ENCODE measurements around the gene GSTT2B. TPM values are rescaled to one million over a fixed set of nuclear protein-coding genes. Genes with fewer than 3 reads are reported as not detected.
"Not testable (repeated sequence)": the region's sequence is repeated elsewhere in the genome, so short reads cannot be mapped to it uniquely, and the experiment has no call there.

Gene GSTT2B
- total and polyA plus RNA-seq, 2 of the 8 experiments (the other 6 are each of a cell fraction or from before 2014, with no cell fraction given): 6.3 to 13.3 TPM

GRCh38 chr22:23947391-23947790, 13.6 kb downstream of the GSTT2B start:
- H3K27ac ChIP-seq (ENCODE audit: low read depth, low read length); H3K9me3 ChIP-seq (ENCODE audit: insufficient read depth in 2 of 2, low read depth in 1 of 2, low read length in 1 of 2); DNase-seq (ENCODE audit: low read depth in 1 of 2, low spot score in 2 of 2); H3K23ac ChIP-seq (ENCODE audit: insufficient read length); H2AFZ ChIP-seq (ENCODE audit: low read length); H4K91ac ChIP-seq (replicated peaks; ENCODE audit: insufficient read length, low read length); H3K36me3 ChIP-seq (ENCODE audit: control insufficient read depth in 2 of 4, insufficient read depth in 4 of 4, low read length in 3 of 4); H4K8ac ChIP-seq (ENCODE audit: extremely low read depth, insufficient read depth, low read length); H3K79me1 ChIP-seq (ENCODE audit: low read depth, low read length); H2BK20ac ChIP-seq (ENCODE audit: low read length); H3K4me2 ChIP-seq (ENCODE audit: insufficient read depth in 1 of 2, low read depth in 2 of 2, low read length in 2 of 2); H3K4me3 ChIP-seq (ENCODE audit: extremely low read depth in 1 of 4, insufficient read depth in 2 of 4, low read depth in 3 of 4, low read length in 4 of 4); H3K27me3 ChIP-seq (replicated peaks in 1 of 4; ENCODE audit: control insufficient read depth in 3 of 4, extremely low read depth in 1 of 4, insufficient read depth in 3 of 4, low read length in 3 of 4); H3K9ac ChIP-seq (replicated peaks in 1 of 4; ENCODE audit: extremely low read depth in 1 of 4, low read depth in 3 of 4, low read length in 3 of 4); H2BK12ac ChIP-seq (ENCODE audit: low read depth, low read length); H3K4me1 ChIP-seq (replicated peaks in 1 of 4; ENCODE audit: control insufficient read depth in 3 of 4, insufficient read depth in 4 of 4, low read length in 3 of 4); H4K20me1 ChIP-seq (replicated peaks in 1 of 2; ENCODE audit: control insufficient read depth in 1 of 2, insufficient read depth in 2 of 2, low read length in 2 of 2); H2AK5ac ChIP-seq (ENCODE audit: low read depth, low read length); H3K4ac ChIP-seq (replicated peaks; ENCODE audit: insufficient read length, low read depth, low read length); H3K79me2 ChIP-seq (ENCODE audit: control insufficient read depth in 1 of 2, insufficient read depth in 2 of 2, low read length in 2 of 2); H2BK120ac ChIP-seq (replicated peaks; ENCODE audit: low read depth, low read length); H3K18ac ChIP-seq (ENCODE audit: extremely low read depth, low read length); H2BK5ac ChIP-seq (ENCODE audit: low read depth, low read length); H3K23me2 ChIP-seq (ENCODE audit: low read depth, low read length); H4K5ac ChIP-seq (ENCODE audit: insufficient read length, low read depth, low read length); H2BK15ac ChIP-seq (ENCODE audit: low read length); H3K56ac ChIP-seq (replicated peaks; ENCODE audit: insufficient read length, low read depth, low read length); H3K14ac ChIP-seq (ENCODE audit: insufficient read length); FAIRE-seq; POLR2A ChIA-PET (ENCODE audit: partially characterized antibody): not testable (repeated sequence)
- CTCF ChIA-PET (ENCODE audit: partially characterized antibody): interaction anchor here (1.1 kb wide), 1 partner anchor 18 kb away, joined by 3 read pairs; no protein-coding TSS in a partner anchor
- WGBS, 2 experiments (ENCODE audit: extremely low coverage in 1 of 2, insufficient coverage in 1 of 2, insufficient read length in 1 of 2, insufficient replicate concordance in 2 of 2, low coverage in 1 of 2, low lambda C conversion rate in 2 of 2, missing lambda C conversion rate in 1 of 2): 54% methylated on average over 1 of the region's 3 CpGs; no CpG with 5 or more reads in 1 of the 2 experiments

GRCh38 chr22:23940166-23940565, 20.8 kb downstream of the GSTT2B start:
- H3K4me1 ChIP-seq (replicated peaks in 1 of 4; ENCODE audit: control insufficient read depth in 3 of 4, insufficient read depth in 4 of 4, low read length in 3 of 4); CTCF ChIA-PET (ENCODE audit: partially characterized antibody): not testable (repeated sequence)

More at GRCh38 chr22:23940166-23940565, 20.8 kb downstream of the GSTT2B start:
- H3K27ac ChIP-seq (ENCODE audit: low read depth, low read length); H3K79me2 ChIP-seq (ENCODE audit: control insufficient read depth in 1 of 2, insufficient read depth in 2 of 2, low read length in 2 of 2); H3K36me3 ChIP-seq (ENCODE audit: control insufficient read depth in 2 of 4, insufficient read depth in 4 of 4, low read length in 3 of 4); H4K5ac ChIP-seq (ENCODE audit: insufficient read length, low read depth, low read length); H2BK5ac ChIP-seq (ENCODE audit: low read depth, low read length); H2BK15ac ChIP-seq (ENCODE audit: low read length); POLR2A ChIA-PET (ENCODE audit: partially characterized antibody); H4K91ac ChIP-seq (replicated peaks; ENCODE audit: insufficient read length, low read length); H2BK12ac ChIP-seq (ENCODE audit: low read depth, low read length); FAIRE-seq; H3K4me3 ChIP-seq (ENCODE audit: extremely low read depth in 1 of 4, insufficient read depth in 2 of 4, low read depth in 3 of 4, low read length in 4 of 4); H3K18ac ChIP-seq (ENCODE audit: extremely low read depth, low read length); H2BK120ac ChIP-seq (replicated peaks; ENCODE audit: low read depth, low read length); H3K4me2 ChIP-seq (ENCODE audit: insufficient read depth in 1 of 2, low read depth in 2 of 2, low read length in 2 of 2); H3K23ac ChIP-seq (ENCODE audit: insufficient read length); H3K9ac ChIP-seq (replicated peaks in 1 of 4; ENCODE audit: extremely low read depth in 1 of 4, low read depth in 3 of 4, low read length in 3 of 4); H4K20me1 ChIP-seq (replicated peaks in 1 of 2; ENCODE audit: control insufficient read depth in 1 of 2, insufficient read depth in 2 of 2, low read length in 2 of 2); H3K9me3 ChIP-seq (ENCODE audit: insufficient read depth in 2 of 2, low read depth in 1 of 2, low read length in 1 of 2); H3K4ac ChIP-seq (replicated peaks; ENCODE audit: insufficient read length, low read depth, low read length); H3K79me1 ChIP-seq (ENCODE audit: low read depth, low read length); H4K8ac ChIP-seq (ENCODE audit: extremely low read depth, insufficient read depth, low read length); H2AFZ ChIP-seq (ENCODE audit: low read length); H3K27me3 ChIP-seq (replicated peaks in 1 of 4; ENCODE audit: control insufficient read depth in 3 of 4, extremely low read depth in 1 of 4, insufficient read depth in 3 of 4, low read length in 3 of 4); DNase-seq (ENCODE audit: low read depth in 1 of 2, low spot score in 2 of 2); H3K14ac ChIP-seq (ENCODE audit: insufficient read length); H2AK5ac ChIP-seq (ENCODE audit: low read depth, low read length); H3K23me2 ChIP-seq (ENCODE audit: low read depth, low read length); H2BK20ac ChIP-seq (ENCODE audit: low read length); H3K56ac ChIP-seq (replicated peaks; ENCODE audit: insufficient read length, low read depth, low read length): not testable (repeated sequence)
- WGBS, 2 experiments (ENCODE audit: extremely low coverage in 1 of 2, insufficient coverage in 1 of 2, insufficient read length in 1 of 2, insufficient replicate concordance in 2 of 2, low coverage in 1 of 2, low lambda C conversion rate in 2 of 2, missing lambda C conversion rate in 1 of 2): 100% methylated on average over 1 of the region's 14 CpGs; no CpG with 5 or more reads in 1 of the 2 experiments
